ENCODE measurements around the gene AARS2. TPM values are rescaled to one million over a fixed set of nuclear protein-coding genes. Genes with fewer than 3 reads are reported as not detected.
A peak's percentile ranks its signal among the peaks of the same experiment; 100 is the strongest.

Gene AARS2
- total and polyA plus RNA-seq, 7 donors: 1.4 to 9.7 (median 6.7) TPM

DNA sequence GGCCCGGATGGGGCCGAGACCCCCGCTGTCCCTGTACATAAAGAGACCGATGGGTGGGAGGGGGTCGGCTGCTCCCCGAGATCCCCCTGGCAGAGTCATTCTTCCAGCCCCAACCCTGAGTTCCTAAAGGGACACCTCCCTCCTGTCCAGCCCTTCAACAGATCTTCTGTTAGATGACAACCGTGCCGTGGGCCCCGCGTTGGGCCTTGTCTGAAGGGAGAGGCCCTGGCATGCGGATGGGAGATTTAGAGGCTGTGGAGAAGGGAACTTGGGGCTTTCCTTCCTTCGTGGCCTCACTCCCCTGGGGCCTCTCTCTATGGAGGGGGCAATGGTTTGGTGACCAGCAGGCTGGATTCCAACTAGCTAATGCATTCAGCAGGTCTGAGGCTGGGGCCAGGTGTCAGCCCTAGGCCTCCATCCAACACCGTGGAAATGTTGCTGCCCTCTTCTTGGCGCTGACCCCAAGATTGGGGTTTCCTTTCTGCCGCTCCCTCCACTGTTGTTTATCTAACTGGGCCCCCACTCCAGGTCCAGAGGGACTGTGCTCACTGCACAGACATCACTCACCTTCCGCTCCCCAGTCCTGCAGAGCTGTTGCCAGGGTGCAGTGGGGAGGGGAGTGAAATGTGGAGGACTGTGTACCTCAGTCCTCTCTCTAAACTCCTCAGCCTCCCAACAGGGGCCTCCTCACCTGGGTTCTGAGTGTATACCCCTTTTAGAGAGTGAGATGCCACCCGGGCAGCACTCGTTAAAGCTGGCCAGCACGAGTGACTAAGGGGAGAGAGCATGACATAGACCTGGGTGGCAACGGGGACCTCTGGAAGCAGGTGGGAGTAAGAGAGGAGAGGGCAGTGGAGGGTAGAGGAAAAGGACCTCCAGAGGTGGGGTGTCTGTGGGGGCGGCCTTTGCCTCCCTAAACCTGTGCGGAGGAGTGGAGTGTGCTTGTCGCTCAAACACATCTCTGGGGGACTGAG lies 36.2 kb downstream of the AARS2 start:
- no peaks in the 10 kb centered on the region for H3K36me3 ChIP-seq
- no peak overlapping the region for H3K4me3 ChIP-seq
- WGBS, 2 donors: 70 to 82% methylated on average over 23 of the region's 23 CpGs
- H3K27me3 ChIP-seq: peaks cover 14 to 72% (median 53%) of the 10 kb centered on the region in 3 donors
- peaks cover 0 to 10% (median 10%) of the 10 kb centered on the region in 4 donors for H3K4me1 ChIP-seq
- no peak for DNase-seq
- H3K27ac ChIP-seq: no peak overlapping the region
- intact Hi-C loops (cut with DNase I): no loop called here
- TF ChIP-seq EP300 (IDR thresholded peaks at IDR 0.05) (no peak), POLR2AphosphoS5 (IDR thresholded peaks at IDR 0.05) (no peak), POLR2A (IDR thresholded peaks at IDR 0.05) (no peak)
- TF ChIP-seq, protein P1, sequence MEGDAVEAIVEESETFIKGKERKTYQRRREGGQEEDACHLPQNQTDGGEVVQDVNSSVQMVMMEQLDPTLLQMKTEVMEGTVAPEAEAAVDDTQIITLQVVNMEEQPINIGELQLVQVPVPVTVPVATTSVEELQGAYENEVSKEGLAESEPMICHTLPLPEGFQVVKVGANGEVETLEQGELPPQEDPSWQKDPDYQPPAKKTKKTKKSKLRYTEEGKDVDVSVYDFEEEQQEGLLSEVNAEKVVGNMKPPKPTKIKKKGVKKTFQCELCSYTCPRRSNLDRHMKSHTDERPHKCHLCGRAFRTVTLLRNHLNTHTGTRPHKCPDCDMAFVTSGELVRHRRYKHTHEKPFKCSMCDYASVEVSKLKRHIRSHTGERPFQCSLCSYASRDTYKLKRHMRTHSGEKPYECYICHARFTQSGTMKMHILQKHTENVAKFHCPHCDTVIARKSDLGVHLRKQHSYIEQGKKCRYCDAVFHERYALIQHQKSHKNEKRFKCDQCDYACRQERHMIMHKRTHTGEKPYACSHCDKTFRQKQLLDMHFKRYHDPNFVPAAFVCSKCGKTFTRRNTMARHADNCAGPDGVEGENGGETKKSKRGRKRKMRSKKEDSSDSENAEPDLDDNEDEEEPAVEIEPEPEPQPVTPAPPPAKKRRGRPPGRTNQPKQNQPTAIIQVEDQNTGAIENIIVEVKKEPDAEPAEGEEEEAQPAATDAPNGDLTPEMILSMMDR (IDR thresholded peaks at IDR 0.05): no peak
- H3K9me3 ChIP-seq: no peaks in the 10 kb centered on the region

DNA sequence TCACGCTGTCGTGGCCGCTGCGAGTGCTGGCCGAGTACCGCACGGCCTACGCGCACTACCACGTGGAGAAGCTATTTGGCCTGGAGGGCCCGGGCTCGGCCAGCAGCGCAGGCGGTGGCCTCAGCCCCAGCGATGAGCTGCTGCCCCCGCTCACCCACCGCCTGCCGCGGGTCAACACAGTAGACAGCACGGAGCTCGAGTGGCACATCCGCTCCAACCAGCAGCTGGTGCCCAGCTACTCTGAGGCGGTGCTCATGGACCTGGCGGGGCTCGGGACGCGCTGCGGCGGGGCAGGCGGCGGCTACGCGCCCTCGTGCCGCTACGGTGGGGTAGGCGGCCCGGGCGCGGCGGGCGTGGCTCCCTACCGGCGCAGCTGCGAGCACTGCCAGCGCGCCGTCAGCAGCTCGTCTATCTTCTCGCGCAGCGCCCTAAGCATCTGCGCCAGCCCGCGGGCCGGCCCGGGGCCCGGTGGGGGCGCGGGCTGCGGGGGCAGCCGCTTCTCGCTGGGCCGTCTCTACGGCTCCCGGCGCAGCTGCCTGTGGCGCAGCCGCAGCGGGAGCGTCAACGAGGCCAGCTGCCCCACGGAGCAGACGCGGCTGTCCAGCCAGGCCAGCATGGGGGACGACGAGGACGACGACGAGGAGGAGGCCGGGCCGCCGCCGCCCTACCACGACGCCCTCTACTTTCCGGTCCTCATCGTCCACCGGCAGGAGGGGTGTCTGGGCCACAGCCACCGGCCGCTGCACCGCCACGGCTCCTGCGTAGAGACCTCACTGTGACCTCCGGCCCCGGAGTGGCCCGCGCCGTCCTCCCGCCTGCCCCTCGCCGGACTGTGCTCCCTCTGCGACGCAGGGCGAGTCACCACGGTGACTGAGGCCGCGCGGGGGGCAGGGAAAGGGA lies 37.1 kb downstream of the AARS2 start:
- Histone ChIP-seq H3K9me3 (no peaks in the 10 kb centered on the region), H3K4me3 (peak overlapping the region in 3 of 4 donors; percentile 27 to 43 (median 37)), H3K36me3 (no peaks in the 10 kb centered on the region), H3K27ac (no peak overlapping the region), H3K27me3 (peaks cover 21 to 82% (median 63%) of the 10 kb centered on the region in 3 donors), H3K4me1 (peaks cover 0 to 10% (median 10%) of the 10 kb centered on the region in 4 donors)
- TF ChIP-seq POLR2AphosphoS5 (IDR thresholded peaks at IDR 0.05) (no peak), POLR2A (IDR thresholded peaks at IDR 0.05) (no peak), EP300 (IDR thresholded peaks at IDR 0.05) (no peak)
- TF ChIP-seq, protein P1 (IDR thresholded peaks at IDR 0.05): no peak
- no peak for DNase-seq
- intact Hi-C loops (cut with DNase I): no loop called here
- WGBS, 2 donors: 8 to 16% methylated on average over 109 of the region's 109 CpGs

DNA sequence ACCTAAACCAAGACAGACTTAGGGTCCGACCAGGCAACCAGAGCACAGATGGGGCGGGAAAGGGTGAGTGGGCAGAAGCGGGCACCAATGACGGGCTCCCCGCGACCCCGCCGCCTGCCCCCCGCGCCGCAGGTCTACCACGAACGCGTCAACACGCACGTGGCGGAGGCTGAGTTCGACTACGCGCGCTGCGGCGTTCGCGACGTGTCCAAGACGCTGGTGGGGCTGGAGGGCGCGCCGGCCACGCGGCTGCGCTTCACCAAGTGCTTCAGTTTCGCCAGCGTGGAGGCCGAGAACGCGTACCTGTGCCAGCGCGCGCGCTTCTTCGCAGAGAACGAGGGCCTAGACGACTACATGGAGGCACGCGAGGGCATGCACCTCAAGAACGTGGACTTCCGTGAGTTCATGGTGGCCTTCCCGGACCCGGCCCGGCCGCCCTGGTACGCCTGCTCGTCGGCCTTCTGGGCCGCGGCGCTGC lies 37.8 kb downstream of the AARS2 start:
- WGBS, 2 donors: 82 to 84% methylated on average over 59 of the region's 59 CpGs
- Histone ChIP-seq H3K36me3 (no peaks in the 10 kb centered on the region), H3K4me1 (peaks cover 0 to 17% (median 13%) of the 10 kb centered on the region in 4 donors), H3K27me3 (peaks cover 28 to 89% (median 70%) of the 10 kb centered on the region in 3 donors), H3K4me3 (peak overlapping the region in 3 of 4 donors; percentile 27 to 43 (median 37)), H3K9me3 (no peaks in the 10 kb centered on the region), H3K27ac (no peak overlapping the region)
- intact Hi-C loops (cut with DNase I): no loop called here
- DNase-seq: no peak
- TF ChIP-seq EP300 (IDR thresholded peaks at IDR 0.05): no peak

DNA sequence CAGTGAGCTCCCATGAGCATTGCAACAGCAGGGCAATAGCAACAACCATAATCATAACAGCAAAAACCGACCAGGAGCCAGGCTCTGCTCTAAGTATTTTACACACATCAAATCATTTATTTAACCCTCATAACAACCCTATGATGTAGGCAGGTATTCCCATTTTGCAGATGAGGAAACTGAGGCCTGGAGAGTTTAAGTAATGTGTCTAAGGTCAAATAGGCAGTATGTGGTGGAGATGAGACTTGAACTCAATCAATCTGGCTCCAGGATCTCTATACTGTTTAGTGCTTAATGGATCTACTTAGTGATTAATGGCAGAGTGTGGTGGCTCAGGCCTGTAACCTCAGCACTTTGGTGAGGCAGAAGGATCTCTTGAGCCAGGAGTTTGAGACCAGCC lies 39.5 kb downstream of the AARS2 start:
- 23 to 69% methylated on average over 1 of the region's 1 CpG for WGBS, 2 donors
- TF ChIP-seq, protein P1 (IDR thresholded peaks at IDR 0.05): no peak
- TF ChIP-seq POLR2A (IDR thresholded peaks at IDR 0.05) (no peak), EP300 (IDR thresholded peaks at IDR 0.05) (no peak), POLR2AphosphoS5 (IDR thresholded peaks at IDR 0.05) (no peak)
- DNase-seq: no peak
- intact Hi-C loops (cut with DNase I): no loop called here
- no peak overlapping the region for H3K4me3 ChIP-seq
- H3K27me3 ChIP-seq: peaks cover 30 to 99% (median 77%) of the 10 kb centered on the region in 3 donors
- no peak overlapping the region for H3K27ac ChIP-seq
- no peaks in the 10 kb centered on the region for H3K36me3 ChIP-seq
- no peaks in the 10 kb centered on the region for H3K9me3 ChIP-seq
- H3K4me1 ChIP-seq: peaks cover 0 to 21% (median 16%) of the 10 kb centered on the region in 4 donors
